ENCODE data around the gene TRPV3.
"Not testable (repeated sequence)": the region's sequence is repeated elsewhere in the genome, so short reads cannot be mapped to it uniquely, and the experiment has no call there.

TRPV3 gene

GRCh38 chr17:3519472-3519871 is 38.1 kb downstream of the TRPV3 start:
- not testable (repeated sequence) for DNase-seq

DNA sequence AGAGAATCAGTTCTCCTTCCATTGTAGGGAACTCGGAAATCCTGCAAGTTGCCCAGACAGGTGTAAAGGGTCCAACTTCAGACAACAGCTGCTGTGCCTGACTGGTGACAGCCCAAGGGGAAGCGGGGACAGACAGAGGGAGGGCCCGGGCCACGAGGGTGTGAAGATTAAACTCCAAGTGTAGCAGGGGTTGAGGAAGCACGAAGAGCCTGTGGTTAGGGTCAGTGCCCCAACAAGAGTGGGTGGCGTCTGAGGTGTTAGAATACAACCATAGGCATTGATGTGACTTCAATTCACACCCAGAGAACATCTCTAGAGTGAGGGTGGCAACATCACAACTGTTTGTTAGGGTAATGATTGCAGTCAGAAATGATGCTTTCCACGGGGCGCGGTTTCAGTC is 42.7 kb downstream of the TRPV3 start:
- no peak for DNase-seq

DNA sequence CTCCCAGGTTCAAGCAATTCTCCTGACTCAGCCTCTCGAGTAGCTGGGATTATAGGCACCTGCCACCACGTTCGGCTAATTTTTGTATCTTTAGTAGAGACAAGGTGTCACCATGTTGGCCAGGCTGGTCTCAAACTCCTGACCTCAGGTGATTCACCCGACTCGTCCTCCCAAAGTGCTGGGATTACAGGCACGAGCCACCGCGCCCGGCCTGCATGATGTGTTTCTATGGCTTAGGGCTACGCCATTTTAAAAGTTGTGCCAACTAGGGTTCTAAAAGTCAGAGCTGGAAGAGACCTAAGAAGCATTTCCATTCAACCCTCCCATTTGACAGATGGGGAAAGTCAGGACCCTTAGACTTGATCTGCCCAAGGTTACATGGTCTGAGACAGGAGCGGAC is 43.4 kb downstream of the TRPV3 start:
- not testable (repeated sequence) for DNase-seq

GRCh38 chr17:3513305-3514035 is 44.1 kb downstream of the TRPV3 start:
- DNase-seq: no peak

GRCh38 chr17:3512505-3513171 is 45.0 kb downstream of the TRPV3 start:
- DNase-seq: no peak

- no peak for DNase-seq
Observed at GRCh38 chr17:3511852-3512504, 45.6 kb downstream of the TRPV3 start.

DNA sequence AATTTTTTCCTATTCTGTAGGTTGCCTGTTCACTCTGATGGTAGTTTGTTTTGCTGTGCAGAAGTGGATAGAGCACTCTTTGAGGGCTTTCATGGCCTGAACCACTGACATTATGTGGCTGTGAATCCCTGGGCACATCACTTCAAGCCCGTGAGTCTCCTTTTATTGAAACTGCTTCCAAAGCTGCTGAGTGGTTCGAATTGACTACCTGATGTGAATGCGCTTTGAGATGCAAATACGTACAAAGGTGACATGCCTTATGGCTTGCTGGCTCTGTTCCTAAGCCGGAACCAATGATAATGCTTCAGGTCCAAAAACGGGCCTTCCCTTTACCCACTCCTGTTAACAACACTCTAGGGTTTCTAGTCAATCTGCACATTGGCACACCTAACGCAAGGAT is 47.5 kb downstream of the TRPV3 start:
- DNase-seq: no peak

DNA sequence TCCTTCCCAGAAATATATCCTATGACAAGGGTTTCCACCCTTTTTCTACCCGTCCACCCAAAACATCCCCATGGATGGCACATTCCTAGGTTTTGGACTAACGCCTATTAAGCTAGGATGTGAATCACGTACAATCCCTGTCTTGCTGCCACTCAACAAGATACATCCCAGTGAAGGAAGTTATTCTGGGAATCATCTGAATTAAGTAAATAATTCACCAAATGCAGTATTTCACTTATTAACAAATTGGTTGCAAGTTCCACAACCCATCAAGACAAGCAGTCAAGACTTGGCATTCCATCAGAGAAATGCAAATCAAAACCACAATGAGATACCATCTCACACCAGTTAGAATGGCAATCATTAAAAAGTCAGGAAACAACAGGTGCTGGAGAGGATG is 49.7 kb downstream of the TRPV3 start:
- no peak for DNase-seq

DNA sequence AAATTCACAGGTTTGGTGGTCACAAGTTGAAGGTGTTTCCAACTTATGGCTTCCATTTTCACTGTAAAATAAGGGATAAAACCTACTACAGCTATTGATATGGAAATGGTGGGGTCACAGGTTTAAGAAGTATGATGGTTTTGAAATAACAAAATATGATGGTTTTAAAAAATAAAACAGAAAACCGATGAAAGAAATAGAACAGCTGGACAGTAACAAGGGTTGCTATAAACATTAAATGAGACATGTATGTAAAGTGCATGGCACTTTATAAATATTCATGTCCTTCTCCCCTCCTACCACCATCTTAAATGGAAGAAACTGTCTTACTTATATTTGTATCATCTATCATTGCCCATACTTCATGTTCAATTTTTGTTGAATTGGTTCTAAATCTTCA is 50.5 kb downstream of the TRPV3 start:
- DNase-seq: no peak

DNA sequence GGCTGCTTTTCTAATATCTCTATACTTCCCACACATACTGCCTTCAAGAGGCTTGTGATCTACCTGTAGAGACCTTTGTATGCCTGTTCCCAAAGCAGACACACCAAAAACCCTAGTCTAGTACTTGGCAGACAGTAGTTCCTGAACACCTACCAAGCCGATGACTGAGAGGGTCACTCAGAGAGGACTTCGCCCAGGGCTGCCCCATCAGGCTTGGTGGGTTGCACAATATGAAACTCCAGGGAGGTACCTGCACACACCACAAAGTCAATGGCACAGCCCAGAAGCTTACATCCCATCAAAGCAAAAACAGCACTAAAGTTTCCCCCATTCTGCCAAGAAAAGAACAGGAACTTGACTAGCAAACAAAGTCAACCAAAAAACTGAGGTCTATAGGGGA is 51.6 kb downstream of the TRPV3 start:
- DNase-seq: no peak

DNA sequence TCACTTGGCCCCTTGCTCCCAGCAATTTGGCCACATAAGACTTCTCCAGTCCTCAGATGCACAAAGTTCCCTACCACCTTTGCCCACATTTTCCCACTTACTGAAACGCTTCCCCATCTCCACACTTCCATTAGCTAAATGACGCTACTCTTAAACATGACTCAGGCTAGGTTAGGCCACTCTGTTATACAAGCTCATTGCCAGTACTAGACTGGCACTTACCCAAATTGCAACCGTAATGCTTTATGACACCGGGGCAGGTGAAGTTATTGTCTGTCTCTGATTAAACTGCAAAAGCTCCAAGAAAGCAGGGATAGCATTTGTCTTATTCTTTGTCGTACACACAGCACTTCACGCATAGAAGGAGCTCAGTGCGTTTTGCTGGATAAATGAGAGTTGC is 52.6 kb downstream of the TRPV3 start:
- DNase-seq: no peak

DNA sequence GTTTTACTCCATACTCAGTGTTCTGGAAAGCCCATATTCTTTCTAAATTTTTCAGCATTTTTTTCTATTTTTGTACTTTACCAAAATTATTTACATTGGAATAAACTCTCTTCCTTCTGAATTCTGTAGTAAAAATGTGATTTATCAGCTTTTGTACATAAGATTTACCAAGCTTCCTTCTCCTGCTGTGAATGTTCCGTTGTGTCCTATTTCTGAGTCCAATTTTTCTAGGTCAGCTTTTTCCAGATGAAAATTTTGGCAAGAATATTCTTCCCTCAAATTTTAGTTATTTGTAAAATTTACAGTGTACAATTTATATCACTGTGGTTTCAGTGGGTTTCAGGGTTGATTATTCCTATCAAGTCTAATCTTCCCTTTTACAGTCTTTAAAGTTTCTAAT is 54.3 kb downstream of the TRPV3 start:
- DNase-seq: no peak

DNA sequence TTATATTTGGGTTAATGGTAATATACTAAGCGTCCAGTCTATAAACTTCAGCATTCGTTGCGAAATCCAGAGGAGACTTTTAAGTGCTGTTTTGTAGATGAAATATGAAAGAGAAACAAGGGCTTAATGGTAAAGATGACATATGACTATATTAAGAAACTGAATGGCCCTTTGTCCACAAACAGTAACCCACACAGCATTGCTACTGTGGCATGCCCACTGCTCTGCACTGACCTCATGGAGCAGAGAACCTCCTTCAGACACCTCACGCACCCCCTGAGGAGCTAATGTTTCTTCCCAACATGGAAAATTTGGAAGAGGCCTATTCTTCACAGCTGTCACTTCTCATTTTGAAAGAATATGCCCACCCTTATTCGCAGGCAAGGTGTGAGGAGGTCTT is 55.1 kb downstream of the TRPV3 start:
- DNase-seq: no peak

GRCh38 chr17:3501344-3501743 is 56.3 kb downstream of the TRPV3 start:
- DNase-seq: no peak

DNA sequence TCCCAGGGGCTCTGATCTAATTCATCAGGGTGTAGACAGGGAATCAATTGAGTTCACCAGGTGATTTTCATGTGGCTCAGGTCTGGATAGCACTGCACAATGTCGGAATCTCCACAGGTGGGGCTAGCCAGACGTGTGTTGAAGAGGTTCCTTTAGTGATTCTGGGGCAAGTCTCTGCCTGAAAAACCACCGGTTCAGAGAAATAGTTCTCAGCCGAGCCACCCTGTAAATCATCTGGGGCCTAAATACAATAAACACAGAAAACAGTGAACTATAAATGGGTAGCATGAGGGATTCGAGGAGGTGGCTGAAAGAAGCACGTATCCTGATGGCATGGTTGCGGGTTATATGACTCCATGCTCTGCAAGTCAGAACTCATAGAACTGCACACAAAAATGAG is 60.5 kb downstream of the TRPV3 start:
- no peak for DNase-seq

DNA sequence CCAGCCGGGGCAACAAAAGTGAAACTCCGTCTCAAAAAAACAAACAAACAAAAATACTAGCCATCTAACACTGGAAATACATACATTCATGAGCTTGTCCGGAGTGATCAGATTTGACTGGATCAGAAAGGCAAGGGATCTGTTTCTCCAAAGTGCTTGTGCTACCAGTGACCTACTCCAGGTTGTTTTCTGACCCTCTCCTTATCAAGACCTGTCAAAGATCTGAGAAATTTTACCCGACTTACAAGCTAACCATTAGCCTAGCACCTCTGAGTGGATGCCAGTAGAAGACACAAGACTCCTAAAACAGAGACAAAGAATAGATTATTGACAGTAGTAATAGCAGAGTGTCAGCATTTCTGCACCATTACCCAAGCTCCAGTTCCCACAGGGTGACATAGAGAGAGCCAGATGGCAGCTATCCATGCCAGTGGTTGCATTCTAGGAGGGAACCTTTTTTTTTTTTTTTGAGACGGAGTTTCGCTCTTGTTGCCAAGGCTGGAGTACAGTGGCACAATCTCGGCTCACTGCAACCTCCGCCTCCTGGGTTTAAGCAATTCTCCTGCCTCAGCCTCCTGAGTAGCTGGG is 72.0 kb downstream of the TRPV3 start:
- DNase-seq: no peak

- DNase-seq: no peak
Observed at GRCh38 chr17:3482852-3483251, 74.8 kb downstream of the TRPV3 start.

DNA sequence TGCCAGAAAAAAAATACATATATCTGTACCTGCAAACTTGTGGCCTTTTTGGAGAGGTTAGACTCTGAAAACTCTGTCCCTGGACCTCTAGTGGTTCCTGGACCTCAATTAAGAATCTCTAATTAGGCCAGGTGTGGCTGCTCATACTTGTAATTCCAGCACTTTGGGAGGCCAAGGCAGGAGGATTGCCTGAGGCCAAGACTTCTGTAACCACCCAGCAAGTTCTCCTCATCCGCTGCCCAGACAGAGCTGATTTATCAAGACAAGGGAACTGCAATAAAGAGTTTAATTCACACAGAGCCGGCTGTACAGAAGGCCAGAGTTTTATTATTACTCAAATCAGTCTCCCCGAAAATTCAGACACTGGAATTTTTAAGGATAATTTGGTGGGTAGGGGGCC is 77.6 kb downstream of the TRPV3 start:
- no peak for DNase-seq

DNA sequence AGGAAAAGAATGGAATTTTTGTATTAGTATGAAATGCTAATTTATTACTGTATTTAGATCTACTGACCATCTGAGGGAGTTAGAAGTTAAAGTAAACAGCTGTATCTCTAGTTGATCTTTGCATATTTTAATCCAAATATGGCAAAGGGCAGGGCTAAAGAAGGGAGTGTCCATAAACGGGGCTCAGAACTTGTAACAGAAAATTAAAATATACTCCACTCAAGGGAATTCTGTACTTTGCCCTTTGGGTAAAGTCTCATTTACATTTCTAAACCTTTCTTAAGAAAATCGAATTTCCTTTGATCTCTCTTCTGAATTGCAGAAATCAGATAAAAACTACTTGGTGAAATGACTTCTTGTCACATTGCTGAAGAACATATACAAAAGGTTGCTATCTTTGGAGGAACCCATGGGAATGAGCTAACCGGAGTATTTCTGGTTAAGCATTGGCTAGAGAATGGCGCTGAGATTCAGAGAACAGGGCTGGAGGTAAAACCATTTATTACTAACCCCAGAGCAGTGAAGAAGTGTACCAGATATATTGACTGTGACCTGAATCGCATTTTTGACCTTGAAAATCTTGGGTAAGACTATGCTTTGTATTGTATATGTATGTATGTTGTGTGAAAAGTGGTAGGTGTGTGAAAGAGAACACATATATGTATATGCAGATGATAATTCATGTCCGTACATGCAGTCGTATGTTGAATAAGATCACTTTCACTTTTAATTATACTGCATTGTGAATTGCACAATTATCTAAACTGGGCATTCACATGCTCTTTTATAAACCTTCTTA is 81.6 kb downstream of the TRPV3 start, which contains the start of gene ASPA:
Gene ASPA, plus strand, starts transcription at position 186 of the 799 bp plus-strand sequence. Its CDS starts 163 bp downstream, at position 349.
- DNase-seq: no peak

- no peak for DNase-seq
Observed at GRCh38 chr17:3475251-3475685, 82.3 kb downstream of the TRPV3 start.

GRCh38 chr17:3474212-3474611 is 83.4 kb downstream of the TRPV3 start:
- DNase-seq: no peak

DNA sequence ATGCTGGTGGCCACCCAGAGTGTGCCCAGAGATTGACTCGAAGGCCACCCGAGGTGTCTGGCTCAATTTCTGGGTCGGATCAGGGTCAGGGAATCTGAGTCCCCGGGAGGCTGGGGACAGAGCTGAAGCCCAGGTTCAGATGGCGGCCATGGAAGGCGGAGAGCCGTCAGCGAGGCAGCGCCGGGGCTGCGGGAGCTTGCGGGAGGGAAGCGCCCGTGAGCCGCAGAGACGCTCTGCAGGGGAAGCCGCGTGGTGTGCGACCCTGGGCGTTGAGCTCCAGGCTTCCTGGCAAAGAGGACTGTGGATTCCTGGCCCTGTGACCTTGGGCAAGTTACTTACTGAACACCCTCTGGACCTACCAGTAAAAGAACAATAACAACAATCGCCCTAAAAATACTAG is 85.5 kb downstream of the TRPV3 start:
- no peak for DNase-seq

DNA sequence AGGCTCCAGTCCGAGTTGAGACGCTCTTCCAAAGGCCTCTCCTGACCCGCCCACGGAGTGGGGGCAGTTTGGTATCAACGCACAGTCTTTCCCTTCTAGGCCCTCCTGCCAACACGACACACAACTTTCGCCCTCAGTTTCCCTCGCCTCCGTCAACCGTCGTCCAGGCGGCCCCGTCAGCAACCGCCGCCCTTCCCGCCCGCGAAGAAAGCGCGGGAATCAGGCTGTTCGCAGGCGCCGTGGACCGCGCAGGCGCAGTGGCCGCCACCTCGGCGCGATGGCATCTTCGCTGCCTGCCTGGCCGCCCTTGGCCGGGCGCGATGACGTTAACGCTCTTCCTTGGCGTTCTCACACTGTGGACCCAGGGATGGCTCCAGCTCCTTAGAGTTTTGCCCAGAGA is 86.0 kb downstream of the TRPV3 start, which contains the start of gene SPATA22:
Gene SPATA22, minus strand, starts transcription at position 221 of the 400 bp plus-strand sequence. CDS start 2,494 bp downstream, outside the sequence.
- DNase-seq: no peak

All from NCI-H1436 treated with DMSO at 0.1 percent for 48 hours (cell line).